Measurements from ENCODE around the gene BBS5.

BBS5 gene

DNA sequence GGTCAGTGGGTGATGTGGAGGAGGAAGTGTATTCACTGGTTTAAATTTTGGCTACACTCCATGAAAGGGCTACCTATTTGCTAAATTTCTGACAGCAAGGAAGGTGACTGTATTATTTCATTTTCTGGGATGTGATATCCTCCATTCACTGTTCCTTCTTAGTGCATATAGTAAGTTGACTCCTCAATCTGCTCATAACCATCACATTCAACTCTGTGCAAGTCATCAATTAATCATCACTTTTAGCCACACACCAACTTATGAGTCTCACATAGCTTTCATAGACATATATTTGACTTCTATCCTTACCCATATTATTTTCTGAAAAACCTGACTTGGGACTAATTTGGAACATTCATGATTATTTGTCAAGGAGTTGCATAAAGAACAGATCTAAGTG lies 47.2 kb downstream of the BBS5 start:
- ChIA-PET CTCF (interaction anchor here (0.6 kb wide), 1 partner anchor 153 kb away, joined by 3 read pairs; no protein-coding TSS in a partner anchor), POLR2A (no interaction called here)
- H3K4me1 ChIP-seq (ENCODE audit: control insufficient read depth, insufficient read depth, low read length), result no peaks in the 10 kb centered on the region
- no peaks in the 10 kb centered on the region for H3K9me3 ChIP-seq (ENCODE audit: control insufficient read depth, insufficient read depth, low read depth, low read length)
- no peak overlapping the region for H3K27ac ChIP-seq (ENCODE audit: extremely low read depth, low read depth, low read length)
- H3K36me3 ChIP-seq (ENCODE audit: control insufficient read depth in 2 of 2, insufficient read depth in 1 of 2, low read length in 2 of 2), result peaks cover 0 to 37% of the 10 kb centered on the region in 2 experiments; a peak in 1 of 3 replicates
- TF ChIP-seq, protein P1, sequence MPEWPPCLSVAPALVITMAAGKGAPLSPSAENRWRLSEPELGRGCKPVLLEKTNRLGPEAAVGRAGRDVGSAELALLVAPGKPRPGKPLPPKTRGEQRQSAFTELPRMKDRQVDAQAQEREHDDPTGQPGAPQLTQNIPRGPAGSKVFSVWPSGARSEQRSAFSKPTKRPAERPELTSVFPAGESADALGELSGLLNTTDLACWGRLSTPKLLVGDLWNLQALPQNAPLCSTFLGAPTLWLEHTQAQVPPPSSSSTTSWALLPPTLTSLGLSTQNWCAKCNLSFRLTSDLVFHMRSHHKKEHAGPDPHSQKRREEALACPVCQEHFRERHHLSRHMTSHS (tag by site-specific recombination; IDR thresholded peaks at IDR 0.05), result no peak
- TF ChIP-seq ZFP3 (tag by site-specific recombination; IDR thresholded peaks at IDR 0.05; ENCODE audit: low read depth) (no peak), ZNF792 (tag by site-specific recombination; IDR thresholded peaks at IDR 0.05) (no peak), KLF7 (tag by site-specific recombination; IDR thresholded peaks at IDR 0.05; ENCODE audit: borderline replicate concordance) (no peak), ZNF558 (tag by site-specific recombination; IDR thresholded peaks at IDR 0.05) (no peak), ZBTB17 (tag by site-specific recombination; IDR thresholded peaks at IDR 0.05) (no peak), HOXC10 (CRISPR knock-in tag; IDR thresholded peaks at IDR 0.05) (no peak), ZNF701 (tag by site-specific recombination; IDR thresholded peaks at IDR 0.05) (no peak), SP2 (tag by site-specific recombination; IDR thresholded peaks at IDR 0.05) (no peak), ZNF626 (tag by site-specific recombination; IDR thresholded peaks at IDR 0.05) (no peak)
- TF ChIP-seq, protein P2, sequence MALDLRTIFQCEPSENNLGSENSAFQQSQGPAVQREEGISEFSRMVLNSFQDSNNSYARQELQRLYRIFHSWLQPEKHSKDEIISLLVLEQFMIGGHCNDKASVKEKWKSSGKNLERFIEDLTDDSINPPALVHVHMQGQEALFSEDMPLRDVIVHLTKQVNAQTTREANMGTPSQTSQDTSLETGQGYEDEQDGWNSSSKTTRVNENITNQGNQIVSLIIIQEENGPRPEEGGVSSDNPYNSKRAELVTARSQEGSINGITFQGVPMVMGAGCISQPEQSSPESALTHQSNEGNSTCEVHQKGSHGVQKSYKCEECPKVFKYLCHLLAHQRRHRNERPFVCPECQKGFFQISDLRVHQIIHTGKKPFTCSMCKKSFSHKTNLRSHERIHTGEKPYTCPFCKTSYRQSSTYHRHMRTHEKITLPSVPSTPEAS (tag by site-specific recombination; IDR thresholded peaks at IDR 0.05), result no peak
- TF ChIP-seq, protein P3, sequence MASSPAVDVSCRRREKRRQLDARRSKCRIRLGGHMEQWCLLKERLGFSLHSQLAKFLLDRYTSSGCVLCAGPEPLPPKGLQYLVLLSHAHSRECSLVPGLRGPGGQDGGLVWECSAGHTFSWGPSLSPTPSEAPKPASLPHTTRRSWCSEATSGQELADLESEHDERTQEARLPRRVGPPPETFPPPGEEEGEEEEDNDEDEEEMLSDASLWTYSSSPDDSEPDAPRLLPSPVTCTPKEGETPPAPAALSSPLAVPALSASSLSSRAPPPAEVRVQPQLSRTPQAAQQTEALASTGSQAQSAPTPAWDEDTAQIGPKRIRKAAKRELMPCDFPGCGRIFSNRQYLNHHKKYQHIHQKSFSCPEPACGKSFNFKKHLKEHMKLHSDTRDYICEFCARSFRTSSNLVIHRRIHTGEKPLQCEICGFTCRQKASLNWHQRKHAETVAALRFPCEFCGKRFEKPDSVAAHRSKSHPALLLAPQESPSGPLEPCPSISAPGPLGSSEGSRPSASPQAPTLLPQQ (tag by site-specific recombination; IDR thresholded peaks at IDR 0.05), result no peak
- H3K4me3 ChIP-seq (ENCODE audit: low read depth, low read length), result no peak overlapping the region

DNA sequence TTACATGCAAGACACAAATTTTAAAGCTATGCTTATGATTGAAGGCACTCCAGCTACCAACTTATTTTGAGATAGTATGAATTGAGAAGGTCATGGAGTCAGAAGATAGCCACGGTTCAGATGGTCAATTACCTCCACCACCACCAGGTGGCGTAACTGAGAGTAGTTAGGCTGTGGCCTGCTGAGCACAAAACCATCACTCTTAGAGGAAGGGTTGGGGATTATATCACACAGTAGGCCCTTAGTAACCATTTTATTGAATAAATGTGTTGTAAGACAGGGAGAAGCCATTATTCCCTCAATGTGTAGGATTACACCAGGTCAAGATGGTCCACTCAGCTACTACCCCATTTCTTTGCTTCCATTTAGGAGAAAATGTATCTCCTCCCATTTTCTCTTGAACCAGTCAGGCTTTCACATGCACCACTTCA lies 49.0 kb downstream of the BBS5 start:
- H3K36me3 ChIP-seq (ENCODE audit: control insufficient read depth in 2 of 2, insufficient read depth in 1 of 2, low read length in 2 of 2), result peaks cover 6 to 41% of the 10 kb centered on the region in 2 experiments; a peak in 2 of 3 replicates
- ChIA-PET POLR2A (no interaction called here), CTCF (interaction anchor here (0.5 to 1.8 kb wide), 26 partner anchors 9 to 567 kb away, joined by 3 to 28 read pairs (median 3); partner anchors contain the start of gene KLHL41)
- no peak overlapping the region for H3K4me3 ChIP-seq (ENCODE audit: low read depth, low read length)
- H3K4me1 ChIP-seq (ENCODE audit: control insufficient read depth, insufficient read depth, low read length), result no peaks in the 10 kb centered on the region
- H3K9me3 ChIP-seq (ENCODE audit: control insufficient read depth, insufficient read depth, low read depth, low read length), result no peaks in the 10 kb centered on the region
- no peak overlapping the region for H3K27ac ChIP-seq (ENCODE audit: extremely low read depth, low read depth, low read length)
- TF ChIP-seq ZXDB (tag by site-specific recombination; IDR thresholded peaks at IDR 0.05), result no peak
- TF ChIP-seq, protein P4, sequence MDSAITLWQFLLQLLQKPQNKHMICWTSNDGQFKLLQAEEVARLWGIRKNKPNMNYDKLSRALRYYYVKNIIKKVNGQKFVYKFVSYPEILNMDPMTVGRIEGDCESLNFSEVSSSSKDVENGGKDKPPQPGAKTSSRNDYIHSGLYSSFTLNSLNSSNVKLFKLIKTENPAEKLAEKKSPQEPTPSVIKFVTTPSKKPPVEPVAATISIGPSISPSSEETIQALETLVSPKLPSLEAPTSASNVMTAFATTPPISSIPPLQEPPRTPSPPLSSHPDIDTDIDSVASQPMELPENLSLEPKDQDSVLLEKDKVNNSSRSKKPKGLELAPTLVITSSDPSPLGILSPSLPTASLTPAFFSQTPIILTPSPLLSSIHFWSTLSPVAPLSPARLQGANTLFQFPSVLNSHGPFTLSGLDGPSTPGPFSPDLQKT (IDR thresholded peaks at IDR 0.05; ENCODE audit: borderline replicate concordance, low read depth, low read length), result no peak
- no peak for TF ChIP-seq ZNF571 (tag by site-specific recombination; IDR thresholded peaks at IDR 0.05)
- no peak for TF ChIP-seq ZFP37 (tag by site-specific recombination; IDR thresholded peaks at IDR 0.05)
- no peak for TF ChIP-seq ZNF16 (tag by site-specific recombination; IDR thresholded peaks at IDR 0.05; ENCODE audit: low read depth)
- TF ChIP-seq ZNF777 (tag by site-specific recombination; IDR thresholded peaks at IDR 0.05; ENCODE audit: borderline replicate concordance), result no peak
- TF ChIP-seq YY1 (tag by site-specific recombination; IDR thresholded peaks at IDR 0.05), result no peak
- TF ChIP-seq, protein P5, sequence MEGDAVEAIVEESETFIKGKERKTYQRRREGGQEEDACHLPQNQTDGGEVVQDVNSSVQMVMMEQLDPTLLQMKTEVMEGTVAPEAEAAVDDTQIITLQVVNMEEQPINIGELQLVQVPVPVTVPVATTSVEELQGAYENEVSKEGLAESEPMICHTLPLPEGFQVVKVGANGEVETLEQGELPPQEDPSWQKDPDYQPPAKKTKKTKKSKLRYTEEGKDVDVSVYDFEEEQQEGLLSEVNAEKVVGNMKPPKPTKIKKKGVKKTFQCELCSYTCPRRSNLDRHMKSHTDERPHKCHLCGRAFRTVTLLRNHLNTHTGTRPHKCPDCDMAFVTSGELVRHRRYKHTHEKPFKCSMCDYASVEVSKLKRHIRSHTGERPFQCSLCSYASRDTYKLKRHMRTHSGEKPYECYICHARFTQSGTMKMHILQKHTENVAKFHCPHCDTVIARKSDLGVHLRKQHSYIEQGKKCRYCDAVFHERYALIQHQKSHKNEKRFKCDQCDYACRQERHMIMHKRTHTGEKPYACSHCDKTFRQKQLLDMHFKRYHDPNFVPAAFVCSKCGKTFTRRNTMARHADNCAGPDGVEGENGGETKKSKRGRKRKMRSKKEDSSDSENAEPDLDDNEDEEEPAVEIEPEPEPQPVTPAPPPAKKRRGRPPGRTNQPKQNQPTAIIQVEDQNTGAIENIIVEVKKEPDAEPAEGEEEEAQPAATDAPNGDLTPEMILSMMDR (tag by site-specific recombination; IDR thresholded peaks at IDR 0.05), result peak; percentile 53; the same call in 1 of the 2 replicates
- no peak for TF ChIP-seq SP2 (tag by site-specific recombination; IDR thresholded peaks at IDR 0.05)
- no peak for TF ChIP-seq ZNF221 (tag by site-specific recombination; IDR thresholded peaks at IDR 0.05; ENCODE audit: borderline replicate concordance)
- TF ChIP-seq RBAK (tag by site-specific recombination; IDR thresholded peaks at IDR 0.05), result no peak
- TF ChIP-seq, protein P6, sequence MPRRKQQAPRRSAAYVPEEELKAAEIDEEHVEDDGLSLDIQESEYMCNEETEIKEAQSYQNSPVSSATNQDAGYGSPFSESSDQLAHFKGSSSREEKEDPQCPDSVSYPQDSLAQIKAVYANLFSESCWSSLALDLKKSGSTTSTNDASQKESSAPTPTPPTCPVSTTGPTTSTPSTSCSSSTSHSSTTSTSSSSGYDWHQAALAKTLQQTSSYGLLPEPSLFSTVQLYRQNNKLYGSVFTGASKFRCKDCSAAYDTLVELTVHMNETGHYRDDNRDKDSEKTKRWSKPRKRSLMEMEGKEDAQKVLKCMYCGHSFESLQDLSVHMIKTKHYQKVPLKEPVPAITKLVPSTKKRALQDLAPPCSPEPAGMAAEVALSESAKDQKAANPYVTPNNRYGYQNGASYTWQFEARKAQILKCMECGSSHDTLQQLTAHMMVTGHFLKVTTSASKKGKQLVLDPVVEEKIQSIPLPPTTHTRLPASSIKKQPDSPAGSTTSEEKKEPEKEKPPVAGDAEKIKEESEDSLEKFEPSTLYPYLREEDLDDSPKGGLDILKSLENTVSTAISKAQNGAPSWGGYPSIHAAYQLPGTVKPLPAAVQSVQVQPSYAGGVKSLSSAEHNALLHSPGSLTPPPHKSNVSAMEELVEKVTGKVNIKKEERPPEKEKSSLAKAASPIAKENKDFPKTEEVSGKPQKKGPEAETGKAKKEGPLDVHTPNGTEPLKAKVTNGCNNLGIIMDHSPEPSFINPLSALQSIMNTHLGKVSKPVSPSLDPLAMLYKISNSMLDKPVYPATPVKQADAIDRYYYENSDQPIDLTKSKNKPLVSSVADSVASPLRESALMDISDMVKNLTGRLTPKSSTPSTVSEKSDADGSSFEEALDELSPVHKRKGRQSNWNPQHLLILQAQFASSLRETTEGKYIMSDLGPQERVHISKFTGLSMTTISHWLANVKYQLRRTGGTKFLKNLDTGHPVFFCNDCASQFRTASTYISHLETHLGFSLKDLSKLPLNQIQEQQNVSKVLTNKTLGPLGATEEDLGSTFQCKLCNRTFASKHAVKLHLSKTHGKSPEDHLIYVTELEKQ (tag by site-specific recombination; IDR thresholded peaks at IDR 0.05; ENCODE audit: borderline replicate concordance), result no peak
- no peak for TF ChIP-seq ZNF843 (tag by site-specific recombination; IDR thresholded peaks at IDR 0.05)
- TF ChIP-seq ZNF2 (tag by site-specific recombination; IDR thresholded peaks at IDR 0.05), result 0 out of 2 replicates have a peak, but pooled peaks have one; percentile 35
- TF ChIP-seq ZNF24 (tag by site-specific recombination; IDR thresholded peaks at IDR 0.05), result no peak
- no peak for TF ChIP-seq OSR2 (tag by site-specific recombination; IDR thresholded peaks at IDR 0.05)
